OCI-M1 (cell line): Measurements from ENCODE around the gene SCGB2A2.

Experiments
- DNase-seq: peaks from one replicate; lab custom pipeline; 2025; lab: John Stamatoyannopoulos, UW

The SCGB2A2 gene

DNA sequence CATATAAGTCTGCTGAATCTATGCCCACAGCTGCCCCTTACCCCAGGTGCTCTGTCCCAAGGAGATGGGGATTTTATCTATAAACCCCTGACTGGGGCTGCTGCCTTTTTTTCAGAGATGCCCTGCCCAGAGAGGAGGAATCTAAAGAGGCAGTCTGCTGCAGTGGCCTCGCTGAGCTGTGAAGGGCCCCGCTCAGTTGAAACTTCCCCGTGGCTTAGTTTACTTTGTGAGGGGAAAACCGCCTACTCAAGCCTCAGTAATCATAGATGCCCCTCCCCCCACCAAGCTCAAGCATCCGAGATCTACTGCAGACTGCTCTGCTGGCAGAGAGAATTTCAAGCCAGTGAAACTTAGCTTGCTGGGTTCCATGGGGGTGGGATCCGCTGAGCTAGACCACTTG lies 36.3 kb downstream of the SCGB2A2 start:
- DNase-seq: no peak

DNA sequence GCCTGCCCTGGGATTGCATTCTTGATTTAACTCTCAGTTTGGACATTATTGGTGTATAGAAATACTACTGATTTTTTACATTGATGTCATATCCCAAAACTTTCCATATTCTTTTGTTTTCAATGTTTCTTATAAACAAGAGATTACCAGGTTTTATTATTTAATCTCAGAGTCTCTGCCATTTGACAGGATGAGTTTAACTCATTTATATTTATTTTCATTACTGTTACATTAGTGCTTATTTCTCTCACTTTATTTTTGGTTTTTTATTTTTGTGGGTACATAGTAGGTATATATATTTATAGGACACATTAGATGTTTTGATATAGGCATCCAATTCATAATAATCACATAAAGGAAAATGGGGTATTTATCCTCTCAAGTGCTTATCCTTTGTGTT lies 38.0 kb downstream of the SCGB2A2 start:
- DNase-seq: no peak

DNA sequence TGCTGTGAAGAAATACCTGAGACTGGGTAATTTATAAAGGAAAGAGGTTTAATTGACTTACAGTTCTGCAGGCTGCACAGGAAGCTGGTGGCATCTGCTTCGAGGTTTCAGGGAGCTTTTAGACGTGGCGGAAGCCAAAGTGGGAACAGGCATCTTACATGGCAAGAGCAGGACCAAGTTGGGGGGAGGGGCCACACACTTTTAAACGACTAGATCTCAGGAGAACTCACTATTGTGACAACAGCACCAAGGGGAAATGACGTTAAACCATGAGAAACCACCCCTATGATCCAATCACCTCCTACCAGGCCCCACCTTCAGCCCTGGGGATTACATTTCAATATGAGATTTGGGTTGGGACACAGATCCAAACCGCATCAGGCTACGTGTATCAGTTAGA lies 40.0 kb downstream of the SCGB2A2 start:
- DNase-seq: no peak

DNA sequence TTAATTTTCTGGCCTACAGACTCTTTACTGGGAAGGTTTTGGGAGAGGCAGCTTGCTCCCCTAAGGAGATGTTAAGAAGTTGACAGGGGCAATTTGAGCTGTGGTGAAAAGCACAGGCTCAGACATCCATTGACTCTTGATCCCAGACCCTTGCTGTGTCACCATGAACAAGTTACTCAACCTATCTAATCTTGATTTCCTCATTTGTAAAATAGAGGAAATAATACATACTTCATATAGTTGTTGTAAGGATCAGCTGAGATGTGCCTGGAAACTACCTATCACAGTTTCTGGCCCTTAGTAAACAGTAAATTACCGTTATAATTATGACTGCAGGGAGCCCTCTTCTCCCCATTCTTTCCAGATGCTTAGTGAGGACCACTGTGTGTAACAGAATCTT lies 45.5 kb downstream of the SCGB2A2 start:
- no peak for DNase-seq

DNA sequence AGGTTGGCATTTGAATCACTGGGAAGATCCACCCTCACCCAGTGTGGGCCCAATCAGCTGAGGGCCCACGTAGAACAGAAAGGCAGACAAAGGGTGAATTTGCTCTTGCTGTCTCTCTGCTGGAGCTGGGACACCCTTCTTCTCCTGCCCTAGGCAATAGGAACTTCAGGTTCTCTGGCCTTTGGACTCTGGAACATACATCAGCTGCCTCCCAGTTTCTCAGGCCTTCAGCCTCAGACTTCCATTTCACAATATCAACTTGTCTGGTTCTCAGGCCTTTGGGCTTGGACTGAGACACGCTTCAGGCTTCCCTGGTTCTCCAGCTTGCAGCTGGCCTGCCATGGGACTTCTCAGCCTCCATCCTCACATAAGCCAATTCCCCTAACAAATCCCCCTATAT lies 52.6 kb downstream of the SCGB2A2 start:
- DNase-seq: no peak
